ENCODE data around the gene ADAT1.

Gene ADAT1

DNA sequence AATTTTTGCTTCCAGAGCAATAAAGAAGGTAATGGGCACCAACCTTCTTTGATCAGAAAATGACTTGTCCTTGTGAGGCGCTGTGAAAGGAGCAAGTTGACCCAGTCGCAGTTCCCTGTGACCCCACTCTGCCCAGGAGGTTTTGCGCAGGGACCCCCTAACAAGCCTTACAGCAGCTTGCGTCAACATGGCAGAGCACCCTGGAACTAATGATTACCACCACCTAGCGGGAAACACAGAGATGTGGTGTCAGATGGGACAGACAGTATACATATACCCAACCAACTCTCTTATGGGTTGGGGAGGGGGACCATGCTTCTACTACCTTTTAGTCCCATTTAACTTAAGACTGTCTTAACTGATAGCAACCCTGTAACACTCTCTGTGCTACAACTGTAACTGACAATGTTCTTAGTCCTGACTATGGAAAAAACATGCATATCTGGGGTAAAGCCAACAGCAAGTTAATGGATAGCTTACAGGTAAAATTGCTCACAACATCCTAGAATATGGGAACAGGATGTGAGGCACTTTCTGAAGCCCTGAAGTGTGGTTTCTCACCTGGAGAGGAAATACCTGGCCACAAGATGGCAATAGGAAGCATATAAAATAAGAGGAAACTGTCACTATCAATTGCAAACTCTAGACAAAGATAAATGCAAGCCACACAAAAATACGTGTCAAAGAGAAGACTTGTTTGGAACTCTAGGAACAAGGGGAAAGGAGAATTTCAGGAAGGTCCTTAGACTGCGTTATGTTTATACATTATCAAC is 21.3 kb upstream of the ADAT1 start (continued):
- TF ChIP-seq, protein P1, sequence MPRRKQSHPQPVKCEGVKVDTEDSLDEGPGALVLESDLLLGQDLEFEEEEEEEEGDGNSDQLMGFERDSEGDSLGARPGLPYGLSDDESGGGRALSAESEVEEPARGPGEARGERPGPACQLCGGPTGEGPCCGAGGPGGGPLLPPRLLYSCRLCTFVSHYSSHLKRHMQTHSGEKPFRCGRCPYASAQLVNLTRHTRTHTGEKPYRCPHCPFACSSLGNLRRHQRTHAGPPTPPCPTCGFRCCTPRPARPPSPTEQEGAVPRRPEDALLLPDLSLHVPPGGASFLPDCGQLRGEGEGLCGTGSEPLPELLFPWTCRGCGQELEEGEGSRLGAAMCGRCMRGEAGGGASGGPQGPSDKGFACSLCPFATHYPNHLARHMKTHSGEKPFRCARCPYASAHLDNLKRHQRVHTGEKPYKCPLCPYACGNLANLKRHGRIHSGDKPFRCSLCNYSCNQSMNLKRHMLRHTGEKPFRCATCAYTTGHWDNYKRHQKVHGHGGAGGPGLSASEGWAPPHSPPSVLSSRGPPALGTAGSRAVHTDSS (tag by site-specific recombination; IDR thresholded peaks at IDR 0.05), result no peak
- no peak for TF ChIP-seq ZNF175 (tag by site-specific recombination; IDR thresholded peaks at IDR 0.05)
- no peak for TF ChIP-seq ZNF560 (tag by site-specific recombination; IDR thresholded peaks at IDR 0.05; ENCODE audit: borderline replicate concordance)
- no peak for TF ChIP-seq SCRT1 (tag by site-specific recombination; IDR thresholded peaks at IDR 0.05; ENCODE audit: borderline replicate concordance)
- TF ChIP-seq ZNF155 (tag by site-specific recombination; IDR thresholded peaks at IDR 0.05), result no peak

DNA sequence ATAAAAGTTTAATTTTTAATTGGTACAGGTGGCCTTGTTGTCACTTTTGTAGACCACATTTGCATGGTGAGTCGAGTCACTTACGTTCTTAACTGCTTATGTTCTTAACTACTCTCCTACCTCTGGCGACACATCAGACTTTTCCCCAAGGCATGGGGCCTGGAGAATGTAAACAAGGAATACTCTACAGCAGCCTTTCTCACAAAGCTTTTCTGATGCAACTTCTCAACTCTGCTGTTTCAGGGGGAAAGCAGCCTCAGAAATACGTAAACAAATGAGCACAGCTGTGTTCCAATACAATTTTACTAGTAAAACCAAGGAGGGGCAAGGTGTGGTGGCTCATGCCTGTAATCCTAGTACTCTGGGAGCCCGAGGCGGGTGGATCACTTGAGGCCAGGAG is 17.5 kb upstream of the ADAT1 start:
- TF ChIP-seq ZNF274 (IDR thresholded peaks at IDR 0.05; ENCODE audit: low read length) (no peak), ZNF274 (tag by site-specific recombination; IDR thresholded peaks at IDR 0.05; ENCODE audit: borderline replicate concordance) (no peak), ZNF843 (tag by site-specific recombination; IDR thresholded peaks at IDR 0.05) (no peak), ZNF394 (tag by site-specific recombination; IDR thresholded peaks at IDR 0.05; ENCODE audit: borderline replicate concordance) (no peak), ZNF155 (tag by site-specific recombination; IDR thresholded peaks at IDR 0.05) (no peak), SP7 (tag by site-specific recombination; IDR thresholded peaks at IDR 0.05) (no peak), ZNF350 (tag by site-specific recombination; IDR thresholded peaks at IDR 0.05) (no peak), ZNF544 (tag by site-specific recombination; IDR thresholded peaks at IDR 0.05) (no peak), KLF1 (tag by site-specific recombination; IDR thresholded peaks at IDR 0.05) (0 out of 2 replicates have a peak, but pooled peaks have one; percentile 17), ZSCAN30 (tag by site-specific recombination; IDR thresholded peaks at IDR 0.05) (0 out of 2 replicates have a peak, but pooled peaks have one; percentile 17), ZNF530 (tag by site-specific recombination; IDR thresholded peaks at IDR 0.05; ENCODE audit: low read depth) (no peak), ZNF747 (tag by site-specific recombination; IDR thresholded peaks at IDR 0.05) (no peak), ZNF626 (tag by site-specific recombination; IDR thresholded peaks at IDR 0.05) (no peak)
- TF ChIP-seq, protein P2, sequence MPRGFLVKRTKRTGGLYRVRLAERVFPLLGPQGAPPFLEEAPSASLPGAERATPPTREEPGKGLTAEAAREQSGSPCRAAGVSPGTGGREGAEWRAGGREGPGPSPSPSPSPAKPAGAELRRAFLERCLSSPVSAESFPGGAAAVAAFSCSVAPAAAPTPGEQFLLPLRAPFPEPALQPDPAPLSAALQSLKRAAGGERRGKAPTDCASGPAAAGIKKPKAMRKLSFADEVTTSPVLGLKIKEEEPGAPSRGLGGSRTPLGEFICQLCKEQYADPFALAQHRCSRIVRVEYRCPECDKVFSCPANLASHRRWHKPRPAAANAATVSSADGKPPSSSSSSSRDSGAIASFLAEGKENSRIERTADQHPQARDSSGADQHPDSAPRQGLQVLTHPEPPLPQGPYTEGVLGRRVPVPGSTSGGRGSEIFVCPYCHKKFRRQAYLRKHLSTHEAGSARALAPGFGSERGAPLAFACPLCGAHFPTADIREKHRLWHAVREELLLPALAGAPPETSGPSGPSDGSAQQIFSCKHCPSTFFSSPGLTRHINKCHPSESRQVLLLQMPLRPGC (tag by site-specific recombination; IDR thresholded peaks at IDR 0.05), result no peak
- TF ChIP-seq, protein P3, sequence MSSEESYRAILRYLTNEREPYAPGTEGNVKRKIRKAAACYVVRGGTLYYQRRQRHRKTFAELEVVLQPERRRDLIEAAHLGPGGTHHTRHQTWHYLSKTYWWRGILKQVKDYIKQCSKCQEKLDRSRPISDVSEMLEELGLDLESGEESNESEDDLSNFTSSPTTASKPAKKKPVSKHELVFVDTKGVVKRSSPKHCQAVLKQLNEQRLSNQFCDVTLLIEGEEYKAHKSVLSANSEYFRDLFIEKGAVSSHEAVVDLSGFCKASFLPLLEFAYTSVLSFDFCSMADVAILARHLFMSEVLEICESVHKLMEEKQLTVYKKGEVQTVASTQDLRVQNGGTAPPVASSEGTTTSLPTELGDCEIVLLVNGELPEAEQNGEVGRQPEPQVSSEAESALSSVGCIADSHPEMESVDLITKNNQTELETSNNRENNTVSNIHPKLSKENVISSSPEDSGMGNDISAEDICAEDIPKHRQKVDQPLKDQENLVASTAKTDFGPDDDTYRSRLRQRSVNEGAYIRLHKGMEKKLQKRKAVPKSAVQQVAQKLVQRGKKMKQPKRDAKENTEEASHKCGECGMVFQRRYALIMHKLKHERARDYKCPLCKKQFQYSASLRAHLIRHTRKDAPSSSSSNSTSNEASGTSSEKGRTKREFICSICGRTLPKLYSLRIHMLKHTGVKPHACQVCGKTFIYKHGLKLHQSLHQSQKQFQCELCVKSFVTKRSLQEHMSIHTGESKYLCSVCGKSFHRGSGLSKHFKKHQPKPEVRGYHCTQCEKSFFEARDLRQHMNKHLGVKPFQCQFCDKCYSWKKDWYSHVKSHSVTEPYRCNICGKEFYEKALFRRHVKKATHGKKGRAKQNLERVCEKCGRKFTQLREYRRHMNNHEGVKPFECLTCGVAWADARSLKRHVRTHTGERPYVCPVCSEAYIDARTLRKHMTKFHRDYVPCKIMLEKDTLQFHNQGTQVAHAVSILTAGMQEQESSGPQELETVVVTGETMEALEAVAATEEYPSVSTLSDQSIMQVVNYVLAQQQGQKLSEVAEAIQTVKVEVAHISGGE (tag by site-specific recombination; conservative IDR thresholded peaks at IDR 0.05; ENCODE audit: low read depth), result no peak
- TF ChIP-seq, protein P4, sequence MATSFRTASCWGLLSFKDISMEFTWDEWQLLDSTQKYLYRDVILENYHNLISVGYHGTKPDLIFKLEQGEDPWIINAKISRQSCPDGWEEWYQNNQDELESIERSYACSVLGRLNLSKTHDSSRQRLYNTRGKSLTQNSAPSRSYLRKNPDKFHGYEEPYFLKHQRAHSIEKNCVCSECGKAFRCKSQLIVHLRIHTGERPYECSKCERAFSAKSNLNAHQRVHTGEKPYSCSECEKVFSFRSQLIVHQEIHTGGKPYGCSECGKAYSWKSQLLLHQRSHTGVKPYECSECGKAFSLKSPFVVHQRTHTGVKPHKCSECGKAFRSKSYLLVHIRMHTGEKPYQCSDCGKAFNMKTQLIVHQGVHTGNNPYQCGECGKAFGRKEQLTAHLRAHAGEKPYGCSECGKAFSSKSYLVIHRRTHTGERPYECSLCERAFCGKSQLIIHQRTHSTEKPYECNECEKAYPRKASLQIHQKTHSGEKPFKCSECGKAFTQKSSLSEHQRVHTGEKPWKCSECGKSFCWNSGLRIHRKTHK (tag by site-specific recombination; IDR thresholded peaks at IDR 0.05), result no peak
- Histone ChIP-seq H3K4me3 (ENCODE audit: low read depth, low read length) (no peak overlapping the region), H3K9me3 (ENCODE audit: control insufficient read depth, insufficient read depth, low read depth, low read length) (no peaks in the 10 kb centered on the region), H3K36me3 (ENCODE audit: control insufficient read depth in 2 of 2, insufficient read depth in 1 of 2, low read length in 2 of 2) (peaks cover 48 to 90% of the 10 kb centered on the region in 2 experiments), H3K27ac (ENCODE audit: extremely low read depth, low read depth, low read length) (no peak overlapping the region), H3K4me1 (ENCODE audit: control insufficient read depth, insufficient read depth, low read length) (no peaks in the 10 kb centered on the region)
- ChIA-PET CTCF (no interaction called here), POLR2A (no interaction called here)
